ENCODE results near the gene DEFB114.

- no peak for TF ChIP-seq POLR2A (IDR thresholded peaks at IDR 0.05)
- TF ChIP-seq CTCF (IDR thresholded peaks at IDR 0.05 in 4 of 5, conservative IDR thresholded peaks at IDR 0.05 in 1 of 5): no peak
These were observed 12.0 kb downstream of the DEFB114 start for GRCh38 chr6:49951926-49952325.

Measured in gastrocnemius medialis (tissue), 4 donors.